Uterus (tissue), 2 donors: ENCODE data around the gene DRAP1.

ENCODE experiments used
- CTCF ChIP-seq, 4 experiments: fragments of 200-600 bp in 2 of 4; fragments of 450-650 bp in 2 of 4; sonication (generic) in 2 of 4; IDR thresholded peaks; one replicate each; pipeline ENCODE4 v1.5.1; 2016 to 2019; ENCODE audit warnings: antibody characterized with exemption in 4 of 4, mild to moderate bottlenecking in 2 of 4, moderate library complexity in 1 of 4
- POLR2A ChIP-seq, 2 donors: fragments of 450-650 bp; IDR thresholded peaks; one replicate each; pipeline ENCODE4 v1.6.1; 2016; ENCODE audit warnings: antibody characterized with exemption in 2 of 2, mild to moderate bottlenecking in 1 of 2, moderate library complexity in 1 of 2

GRCh38 chr11:65903068-65903481 lies 16.2 kb upstream of the DRAP1 start:
- no peak for TF ChIP-seq CTCF (IDR thresholded peaks at IDR 0.05)
- no peak for TF ChIP-seq POLR2A (IDR thresholded peaks at IDR 0.05)
